ENCODE data around the gene ATG16L1. TPM values are rescaled to one million over a fixed set of nuclear protein-coding genes. Genes with fewer than 3 reads are reported as not detected.

The ATG16L1 gene
- total and polyA plus RNA-seq, 8 donors, result 7.4 to 15.0 (median 10.5) TPM

DNA sequence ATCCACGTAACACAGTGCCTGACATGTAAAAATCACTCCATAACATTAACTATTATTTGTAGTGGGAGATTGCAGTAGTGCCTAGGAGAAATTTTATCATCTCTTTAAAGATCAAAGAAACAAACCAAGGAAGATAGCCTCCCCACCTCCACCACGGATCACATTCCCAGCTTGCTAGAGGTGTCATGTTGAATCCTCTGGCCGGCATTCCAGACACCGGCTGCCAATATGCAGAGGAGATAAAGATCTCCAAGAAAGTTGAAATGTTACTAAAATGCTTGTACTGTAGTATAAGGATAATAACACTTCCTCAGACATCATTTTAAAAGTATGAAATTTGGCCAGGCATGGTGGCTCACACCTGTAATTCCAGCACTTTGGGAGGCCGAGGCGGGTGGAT lies 6.1 kb upstream of the ATG16L1 start:
- 59 to 63% methylated on average over 6 of the region's 6 CpGs for WGBS, 2 donors
- Histone ChIP-seq H3K4me1 (no peaks in the 10 kb centered on the region), H3K27ac (no peak overlapping the region), H3K4me3 (no peak overlapping the region), H3K27me3 (no peaks in the 10 kb centered on the region), H3K9me3 (no peaks in the 10 kb centered on the region), H3K36me3 (no peaks in the 10 kb centered on the region)
- intact Hi-C loops (cut with DNase I), result loop anchor here in 2 of 3 donors (5.0 to 10.0 kb wide), 2 partner anchors 141 to 143 kb away; no protein-coding TSS in a partner anchor
- TF ChIP-seq, protein P1, sequence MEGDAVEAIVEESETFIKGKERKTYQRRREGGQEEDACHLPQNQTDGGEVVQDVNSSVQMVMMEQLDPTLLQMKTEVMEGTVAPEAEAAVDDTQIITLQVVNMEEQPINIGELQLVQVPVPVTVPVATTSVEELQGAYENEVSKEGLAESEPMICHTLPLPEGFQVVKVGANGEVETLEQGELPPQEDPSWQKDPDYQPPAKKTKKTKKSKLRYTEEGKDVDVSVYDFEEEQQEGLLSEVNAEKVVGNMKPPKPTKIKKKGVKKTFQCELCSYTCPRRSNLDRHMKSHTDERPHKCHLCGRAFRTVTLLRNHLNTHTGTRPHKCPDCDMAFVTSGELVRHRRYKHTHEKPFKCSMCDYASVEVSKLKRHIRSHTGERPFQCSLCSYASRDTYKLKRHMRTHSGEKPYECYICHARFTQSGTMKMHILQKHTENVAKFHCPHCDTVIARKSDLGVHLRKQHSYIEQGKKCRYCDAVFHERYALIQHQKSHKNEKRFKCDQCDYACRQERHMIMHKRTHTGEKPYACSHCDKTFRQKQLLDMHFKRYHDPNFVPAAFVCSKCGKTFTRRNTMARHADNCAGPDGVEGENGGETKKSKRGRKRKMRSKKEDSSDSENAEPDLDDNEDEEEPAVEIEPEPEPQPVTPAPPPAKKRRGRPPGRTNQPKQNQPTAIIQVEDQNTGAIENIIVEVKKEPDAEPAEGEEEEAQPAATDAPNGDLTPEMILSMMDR (IDR thresholded peaks at IDR 0.05), result no peak
- ATAC-seq (no peak), DNase-seq (no peak), FAIRE-seq (no peak)

DNA sequence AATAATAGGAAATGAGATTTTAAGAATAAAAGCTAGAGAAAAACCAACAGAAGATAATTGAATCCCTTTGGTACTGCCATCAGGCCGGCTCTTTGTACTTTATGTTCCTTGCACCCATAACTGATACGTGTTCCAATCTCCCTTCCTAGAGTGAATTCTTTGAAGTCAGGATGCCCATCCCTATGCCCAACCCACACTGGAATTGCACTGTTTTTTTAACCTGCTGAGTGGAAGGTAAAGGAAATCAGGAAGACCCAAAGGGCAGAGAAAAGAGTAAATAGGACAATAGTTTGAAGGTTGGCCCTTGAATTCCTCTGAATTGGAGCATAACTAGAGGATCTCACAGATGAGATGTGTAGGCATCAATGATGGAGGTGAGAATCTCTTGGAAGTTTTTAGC lies 4.4 kb upstream of the ATG16L1 start:
- FAIRE-seq, result no peak

DNA sequence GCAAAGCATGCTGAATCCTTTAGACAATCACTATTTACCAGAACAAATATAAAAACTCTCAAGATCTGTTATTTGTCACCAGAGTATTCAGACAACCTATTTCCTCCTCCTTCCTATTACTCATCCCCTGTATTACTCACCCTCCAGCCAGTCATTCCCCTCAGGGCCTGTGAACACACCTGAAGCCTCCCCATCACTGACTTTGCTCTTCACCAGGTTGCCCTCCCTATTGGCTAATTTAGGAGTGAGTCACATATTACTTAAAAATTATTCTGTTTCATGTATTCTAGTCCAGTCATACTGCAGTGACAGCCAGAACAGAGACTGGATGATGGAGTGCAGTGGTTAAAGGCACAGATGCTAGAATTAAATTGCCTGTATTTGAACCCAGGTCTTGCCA lies 3.7 kb upstream of the ATG16L1 start:
- ATAC-seq, result peak in 1 of 4 donors; percentile 17
- Histone ChIP-seq H3K27ac (no peak overlapping the region), H3K4me1 (peaks cover 0 to 2% (median 0%) of the 10 kb centered on the region in 3 donors), H3K36me3 (no peaks in the 10 kb centered on the region), H3K27me3 (no peaks in the 10 kb centered on the region), H3K9me3 (no peaks in the 10 kb centered on the region), H3K4me3 (no peak overlapping the region)
- intact Hi-C loops (cut with DNase I), result loop anchor here in 2 of 3 donors (5.0 to 10.0 kb wide), 2 partner anchors 143 to 145 kb away; no protein-coding TSS in a partner anchor
- TF ChIP-seq, protein P1 (IDR thresholded peaks at IDR 0.05), result no peak
- no peak for DNase-seq
- no peak for FAIRE-seq

More for the DNA sequence above, 4.4 kb upstream of the ATG16L1 start:
- no peaks in the 10 kb centered on the region for H3K4me1 ChIP-seq
- TF ChIP-seq, protein P1 (IDR thresholded peaks at IDR 0.05), result no peak
- H3K27me3 ChIP-seq, result no peaks in the 10 kb centered on the region
- no peak overlapping the region for H3K27ac ChIP-seq
- ATAC-seq, result no peak
- intact Hi-C loops (cut with DNase I), result loop anchor here in 2 of 3 donors (5.0 to 10.0 kb wide), 2 partner anchors 142 to 145 kb away; no protein-coding TSS in a partner anchor
- H3K36me3 ChIP-seq, result no peaks in the 10 kb centered on the region
- H3K9me3 ChIP-seq, result no peaks in the 10 kb centered on the region
- no peak overlapping the region for H3K4me3 ChIP-seq
- WGBS, 2 donors, result 69 to 82% methylated on average over 2 of the region's 2 CpGs
- no peak for DNase-seq

DNA sequence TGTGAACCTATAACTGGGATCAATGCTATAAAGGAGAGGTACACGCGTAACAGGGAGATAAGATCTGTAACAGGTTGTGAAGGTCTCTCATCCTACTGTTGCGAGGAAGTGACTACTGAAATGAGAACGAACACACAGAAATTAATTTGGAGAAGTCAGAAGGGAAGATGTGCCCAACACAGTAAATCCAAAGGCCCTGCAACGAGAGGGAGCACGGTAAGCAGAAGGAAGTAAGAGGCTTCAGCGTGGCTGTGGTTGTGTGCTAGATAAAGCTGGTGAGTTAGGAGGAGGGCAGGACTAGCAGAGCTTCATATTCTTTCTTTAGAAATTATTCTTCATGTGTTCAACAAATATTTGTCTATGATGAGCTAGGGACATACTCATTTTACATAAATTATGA lies 2.5 kb upstream of the ATG16L1 start:
- ATAC-seq (no peak), FAIRE-seq (no peak), DNase-seq (no peak)
- TF ChIP-seq, protein P1 (IDR thresholded peaks at IDR 0.05), result no peak
- H3K27me3 ChIP-seq, result no peaks in the 10 kb centered on the region
- H3K4me3 ChIP-seq, result no peak overlapping the region
- peaks cover 0 to 7% (median 6%) of the 10 kb centered on the region in 3 donors for H3K4me1 ChIP-seq
- H3K27ac ChIP-seq, result no peak overlapping the region
- no peaks in the 10 kb centered on the region for H3K9me3 ChIP-seq
- no peaks in the 10 kb centered on the region for H3K36me3 ChIP-seq
- intact Hi-C loops (cut with DNase I), result loop anchor here in 2 of 3 donors (5.0 to 10.0 kb wide), 2 partner anchors 144 to 147 kb away; no protein-coding TSS in a partner anchor
- 59 to 76% methylated on average over 7 of the region's 7 CpGs for WGBS, 2 donors

GRCh38 chr2:233250568-233250967 lies 905 bp upstream of the ATG16L1 start:
- Histone ChIP-seq H3K4me3 (no peak overlapping the region), H3K27ac (no peak overlapping the region), H3K36me3 (no peaks in the 10 kb centered on the region), H3K27me3 (no peaks in the 10 kb centered on the region), H3K4me1 (peaks cover 0 to 7% (median 6%) of the 10 kb centered on the region in 3 donors), H3K9me3 (no peaks in the 10 kb centered on the region)
- intact Hi-C loops (cut with DNase I), result no loop called here
- ATAC-seq (no peak), FAIRE-seq (no peak), DNase-seq (no peak)
- TF ChIP-seq, protein P1 (IDR thresholded peaks at IDR 0.05), result no peak
- 84 to 87% methylated on average over 9 of the region's 9 CpGs for WGBS, 2 donors
